EL (cell line): ENCODE data around the gene FICD.
"Not testable (repeated sequence)": the region's sequence is repeated elsewhere in the genome, so short reads cannot be mapped to it uniquely, and the experiment has no call there.

ENCODE experiments used
- DNase-seq: peaks from one replicate; pipeline ENCODE4 v3.0.0-alpha.2; 2016

Gene FICD

GRCh38 chr12:108538616-108539195, 23.6 kb downstream of the FICD start:
- DNase-seq, result no peak

DNA sequence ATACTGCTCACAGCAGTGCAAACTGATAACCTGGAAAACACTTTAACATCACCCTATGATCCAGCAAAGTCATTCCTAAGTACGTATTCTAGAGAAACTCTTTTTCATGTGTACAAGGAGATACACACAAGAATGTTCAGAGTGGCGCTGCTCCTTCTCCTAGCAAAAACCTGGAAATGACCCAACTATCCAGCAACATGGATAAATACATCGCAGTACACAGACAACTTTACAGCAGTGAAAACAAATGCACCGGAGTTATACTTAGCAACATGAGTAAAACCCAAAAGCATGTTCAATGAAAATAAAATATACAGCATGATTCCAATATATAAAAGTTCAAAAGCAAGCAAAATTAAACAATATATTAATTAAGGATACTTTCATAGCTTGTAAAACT, 27.2 kb downstream of the FICD start:
- DNase-seq, result no peak

GRCh38 chr12:108543652-108544051, 28.6 kb downstream of the FICD start:
- DNase-seq, result no peak

- DNase-seq, result no peak
Observed at GRCh38 chr12:108547686-108548085, 32.6 kb downstream of the FICD start.

DNA sequence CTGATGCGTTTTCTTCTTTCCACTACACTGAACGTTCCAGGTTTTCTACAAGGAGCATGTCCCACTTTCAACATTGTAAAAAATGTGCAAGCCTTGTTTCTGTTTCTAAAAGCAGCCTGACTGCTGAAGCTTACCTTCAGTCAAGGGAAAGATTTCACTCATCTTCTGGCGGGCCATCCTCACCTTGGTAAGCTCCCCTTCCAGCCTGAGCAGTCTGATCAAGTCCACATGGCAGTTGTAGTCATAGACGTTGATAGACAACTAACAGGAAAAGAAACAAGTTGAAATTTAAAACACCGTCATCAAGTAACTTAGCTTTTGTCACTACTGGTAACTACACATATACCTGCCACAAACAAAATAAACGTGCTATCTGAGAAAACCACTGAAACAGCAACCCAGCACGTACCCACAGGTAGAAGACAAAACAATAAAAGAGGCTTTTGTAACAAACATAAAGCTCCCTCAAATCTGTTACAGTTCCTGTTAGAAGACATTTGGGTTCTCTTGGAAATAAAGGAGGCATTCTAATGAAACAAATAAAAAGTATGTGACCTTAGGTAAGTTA, 34.0 kb downstream of the FICD start:
- no peak for DNase-seq

DNA sequence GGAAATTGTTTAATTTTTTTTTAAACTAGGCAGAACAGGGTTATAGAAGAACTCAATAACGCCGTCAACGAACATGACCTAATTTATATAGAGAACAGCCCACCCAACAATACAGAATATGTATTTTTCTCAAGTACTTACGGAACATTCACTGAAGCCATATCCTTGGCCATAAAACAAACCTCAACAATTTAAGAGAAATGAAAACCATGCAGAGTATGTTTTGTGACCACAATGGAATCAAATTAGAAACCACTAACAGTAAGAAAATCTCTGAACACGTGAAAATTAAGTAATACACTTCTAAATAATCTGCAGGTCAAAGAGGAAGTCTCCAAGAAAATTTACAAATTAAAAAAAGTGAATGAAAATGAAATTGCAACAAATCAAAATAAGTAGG, 36.5 kb downstream of the FICD start:
- DNase-seq, result peak; percentile 60

DNA sequence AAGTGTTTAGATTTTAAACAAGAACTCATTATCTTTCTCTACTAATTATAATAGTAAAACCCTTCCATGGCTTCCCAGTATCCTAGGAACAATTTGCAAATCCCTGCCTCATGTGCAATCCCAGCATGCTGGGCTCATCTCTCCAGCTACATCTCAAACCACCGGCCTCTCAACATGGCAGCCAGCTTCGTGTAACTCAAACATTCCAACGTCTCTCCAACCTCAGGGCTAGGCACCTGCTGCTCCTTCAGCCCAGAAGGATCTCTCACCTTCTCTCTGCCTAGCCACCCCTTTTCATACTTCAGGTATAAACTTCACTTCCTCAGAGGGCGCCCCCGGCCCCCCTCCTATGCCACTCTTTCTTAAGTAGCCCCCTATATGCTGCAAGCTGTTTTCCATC, 38.7 kb downstream of the FICD start:
- no peak for DNase-seq

DNA sequence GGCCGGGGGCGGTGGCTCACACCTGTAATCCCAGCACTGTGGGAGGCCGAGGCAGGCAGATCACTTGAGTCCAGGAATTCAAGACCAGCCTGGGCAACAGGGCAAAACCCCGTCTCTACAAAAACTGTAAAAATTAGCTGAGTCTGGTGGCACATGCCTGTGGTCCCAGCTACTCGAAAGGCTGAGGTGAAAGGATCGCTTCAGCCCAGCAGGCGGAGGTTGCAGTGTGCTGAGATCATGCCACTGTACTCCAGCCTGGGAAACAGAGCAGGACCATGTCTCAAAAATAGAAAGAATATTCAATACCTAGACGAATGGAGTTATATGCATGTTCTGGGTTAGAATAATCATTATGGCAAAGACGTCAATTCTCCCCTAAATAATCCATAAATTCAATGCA, 40.3 kb downstream of the FICD start:
- DNase-seq, result not testable (repeated sequence)

GRCh38 chr12:108559007-108559655, 44.1 kb downstream of the FICD start:
- no peak for DNase-seq

DNA sequence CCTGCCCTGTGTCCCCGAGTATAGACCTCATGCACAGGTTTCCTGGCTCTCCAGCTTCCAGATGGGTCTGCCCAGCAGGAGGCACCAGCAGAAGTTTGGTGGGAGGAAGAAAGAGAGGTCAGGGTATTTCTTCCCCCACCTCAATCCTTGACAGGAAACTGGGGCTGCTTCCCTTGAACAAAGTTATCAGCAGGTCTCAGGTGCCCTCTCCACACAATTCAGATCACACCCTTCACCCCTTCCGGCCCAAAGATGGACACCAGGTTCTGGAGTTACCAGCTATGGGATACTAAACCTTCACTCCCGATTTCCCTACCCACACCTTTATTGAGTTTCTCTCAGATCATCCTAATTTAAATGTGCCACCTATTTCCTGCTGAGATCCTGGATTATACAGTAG, 44.7 kb downstream of the FICD start:
- no peak for DNase-seq

DNA sequence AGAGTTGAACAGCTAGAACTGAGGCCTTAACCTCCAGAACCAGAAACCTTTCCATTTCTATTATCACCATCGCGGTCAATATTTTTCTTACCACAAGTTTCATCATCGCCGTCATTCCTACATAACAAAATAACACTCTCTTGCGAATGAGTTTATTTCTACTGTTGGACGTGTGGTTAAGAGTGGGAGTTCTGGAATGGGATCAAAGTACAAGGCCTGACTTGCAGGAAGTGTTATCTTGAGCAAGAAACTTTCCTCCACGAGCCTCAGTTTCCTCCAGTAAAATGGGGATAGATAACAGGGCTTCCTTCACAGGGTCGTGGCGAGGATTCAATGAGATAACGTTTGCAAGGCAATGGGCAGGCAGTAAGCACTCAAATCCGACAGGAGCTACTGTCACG, 45.2 kb downstream of the FICD start:
- peak; percentile 26 for DNase-seq

DNA sequence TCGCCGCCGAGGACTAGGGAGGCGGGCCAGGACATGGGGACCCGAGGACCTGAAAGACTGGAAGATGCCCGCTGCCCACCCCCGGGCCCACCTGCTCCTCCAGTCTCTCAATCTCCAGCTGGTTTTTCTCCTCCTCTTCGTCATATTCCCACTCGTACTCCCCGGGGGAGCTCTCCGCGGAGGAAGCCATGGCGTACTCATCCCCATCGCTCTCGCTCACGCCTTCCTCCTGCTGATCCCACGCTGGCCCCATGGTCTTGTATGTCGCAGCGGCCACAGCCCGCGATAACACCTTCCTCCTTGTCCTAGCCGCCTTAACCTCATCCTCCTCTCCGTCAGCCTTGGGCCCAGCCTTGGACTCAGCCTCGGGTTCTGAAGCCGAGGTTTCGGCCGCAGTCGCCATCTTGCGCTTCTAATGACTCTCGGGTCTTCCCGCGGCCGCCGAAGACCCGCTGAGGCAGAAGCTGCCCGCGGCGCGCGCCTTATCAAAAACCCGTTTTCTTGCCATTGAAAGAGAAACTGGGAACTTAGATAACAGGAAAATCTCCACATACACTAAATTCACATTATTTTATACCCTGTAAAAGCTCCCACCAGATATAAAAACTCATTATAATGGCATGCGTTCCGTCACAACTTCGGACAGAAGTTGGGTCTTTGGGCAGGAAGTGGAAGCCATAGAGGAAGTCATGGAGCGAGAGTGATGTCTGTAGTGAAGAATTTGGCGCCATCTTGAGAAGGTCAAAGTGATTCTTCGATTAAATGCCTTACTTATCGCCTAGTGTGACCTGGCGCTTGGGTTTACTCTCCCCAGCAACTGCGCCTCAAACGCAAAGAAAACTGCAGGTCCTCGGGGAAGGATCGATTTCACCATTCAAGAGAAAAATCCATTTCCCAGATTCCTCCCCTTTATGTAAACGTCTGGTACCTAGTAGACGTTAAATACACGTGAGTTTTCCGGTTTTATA, 46.0 kb downstream of the FICD start, which contains the start of gene SART3:
TSS of gene SART3 (minus strand) at position 422 of the 968 bp plus-strand sequence. CDS start at position 403, 19 bp downstream.
- peak; percentile 89 for DNase-seq

GRCh38 chr12:108561852-108562347, 46.8 kb downstream of the FICD start:
- no peak for DNase-seq

DNA sequence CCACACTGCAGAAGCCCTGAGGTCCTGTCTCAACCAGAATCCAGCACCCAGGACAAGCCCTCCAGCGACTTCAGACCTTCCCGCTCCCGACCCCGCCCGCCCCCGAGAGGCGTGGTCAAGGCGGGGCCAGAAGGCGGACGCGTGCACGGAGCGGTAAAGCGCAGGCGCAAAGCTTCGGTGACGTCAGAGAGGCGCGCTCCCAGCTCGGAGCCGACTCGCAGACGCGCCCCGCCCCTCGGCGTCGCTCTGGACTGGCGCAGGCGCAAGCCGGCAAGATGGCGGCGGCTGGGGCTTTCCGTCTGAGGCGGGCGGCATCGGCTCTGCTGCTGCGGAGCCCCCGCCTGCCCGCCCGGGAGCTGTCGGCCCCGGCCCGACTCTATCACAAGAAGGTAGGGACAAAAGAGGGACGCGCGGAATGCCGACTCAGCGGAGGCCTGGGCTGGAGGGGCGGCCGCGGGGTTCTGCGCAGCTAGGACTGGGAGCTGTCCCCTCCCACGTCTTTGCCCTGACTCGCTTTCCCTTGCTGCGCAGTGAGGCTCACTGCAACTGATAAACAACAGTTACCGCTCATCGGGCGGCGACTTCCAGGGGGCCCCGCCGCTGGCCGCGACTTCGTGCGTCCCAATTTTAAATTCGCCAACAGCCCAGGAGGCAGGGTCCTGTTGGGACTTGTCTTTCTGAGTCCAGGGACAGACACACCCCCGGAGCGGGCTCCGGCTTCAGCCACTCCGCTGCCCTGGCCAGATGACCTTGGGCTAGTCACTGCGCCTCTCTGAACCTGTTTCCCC, 47.5 kb downstream of the FICD start, which contains the start of gene ISCU:
TSS of gene ISCU (plus strand) at position 249 of the 788 bp plus-strand sequence. CDS start at position 276, 27 bp downstream.
- DNase-seq, result peak; percentile 97

DNA sequence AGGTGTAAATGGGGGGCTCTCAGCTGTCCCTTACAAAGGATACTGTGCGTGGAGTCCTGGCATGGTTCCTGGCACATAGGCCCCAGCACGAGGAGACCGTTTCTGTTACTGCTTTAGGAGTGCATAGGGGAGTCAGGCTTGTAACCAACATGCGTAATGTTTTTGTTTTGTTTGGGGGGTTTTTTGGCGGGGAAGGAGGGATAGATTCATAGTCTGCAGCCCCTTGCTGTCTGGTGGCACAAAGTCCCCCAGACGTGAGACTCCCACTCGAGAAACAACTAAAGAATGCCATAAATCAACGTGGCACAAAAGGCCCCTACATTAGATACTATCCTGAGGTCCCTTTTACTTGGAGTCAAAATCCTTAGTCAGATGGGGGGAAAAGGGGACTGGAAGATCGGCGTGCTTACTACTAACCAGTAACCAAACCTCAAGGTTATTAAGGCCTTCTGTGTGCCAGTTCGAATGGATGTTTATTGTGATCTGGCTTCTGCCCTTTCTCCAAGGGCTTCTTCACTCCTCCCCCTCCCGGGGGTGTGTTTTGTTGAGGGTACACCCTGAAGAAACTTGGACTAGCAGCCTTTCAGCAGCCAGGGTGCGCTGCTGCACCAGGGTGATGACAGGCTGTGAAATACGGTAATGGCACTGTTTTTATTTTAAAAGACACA, 48.2 kb downstream of the FICD start:
- peak; percentile 91 for DNase-seq

DNA sequence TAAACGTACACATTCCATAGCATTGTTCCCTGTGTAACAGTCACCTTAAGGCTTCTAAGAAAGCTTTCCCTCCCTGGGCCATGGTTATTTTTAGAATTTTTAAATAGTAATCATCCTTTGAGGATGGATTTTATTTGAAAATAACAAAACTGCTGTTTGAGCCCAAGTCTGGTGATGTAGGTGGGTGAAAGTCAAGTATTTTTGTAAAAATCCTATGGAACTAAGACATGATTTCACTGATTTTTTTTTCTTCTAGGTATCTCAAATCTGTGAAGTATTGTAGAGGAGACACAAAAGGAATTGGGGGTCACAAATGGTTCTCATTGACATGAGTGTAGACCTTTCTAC, 48.7 kb downstream of the FICD start:
- no peak for DNase-seq

- no peak for DNase-seq
Observed at GRCh38 chr12:108564724-108565123, 49.6 kb downstream of the FICD start.

DNA sequence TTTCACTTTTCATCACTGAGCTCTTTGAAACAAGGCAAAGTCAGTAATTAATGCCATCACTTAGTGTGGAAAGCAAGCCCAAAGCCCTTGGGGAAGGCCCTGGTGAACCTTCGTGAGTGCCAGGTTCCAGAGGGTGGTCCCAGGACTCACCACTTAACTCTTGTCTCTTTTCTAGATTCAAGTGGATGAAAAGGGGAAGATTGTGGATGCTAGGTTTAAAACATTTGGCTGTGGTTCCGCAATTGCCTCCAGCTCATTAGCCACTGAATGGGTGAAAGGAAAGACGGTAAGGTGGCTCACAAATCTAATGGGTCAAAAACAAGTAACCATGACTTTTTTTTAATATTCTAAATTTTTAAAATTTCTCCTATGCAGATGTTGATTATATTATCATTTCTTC, 50.1 kb downstream of the FICD start:
- no peak for DNase-seq

GRCh38 chr12:108565976-108566375, 50.9 kb downstream of the FICD start:
- DNase-seq, result peak; percentile 85

DNA sequence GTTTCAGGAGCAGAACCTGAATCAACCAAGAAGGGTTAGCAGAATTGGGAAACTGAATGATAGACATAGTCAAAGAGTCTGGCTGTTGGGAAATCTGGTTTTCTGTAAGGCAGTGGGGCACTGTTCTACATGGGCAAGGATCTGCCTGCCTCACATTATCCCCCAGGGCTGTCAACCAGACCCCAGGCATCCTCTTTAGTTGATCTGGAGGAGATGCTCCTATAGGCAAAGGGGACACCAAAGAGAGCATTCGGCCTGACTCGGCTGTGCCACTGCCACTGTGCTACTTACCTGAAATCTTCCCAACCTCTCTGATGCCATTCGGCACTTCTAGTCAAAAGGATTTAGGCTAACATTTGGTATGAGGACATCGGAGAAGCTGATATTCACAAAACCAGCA, 51.4 kb downstream of the FICD start:
- DNase-seq, result no peak
